Activated B cell treated with CpG ODN at 0.5 μM for 24 hours (primary cell): ENCODE results near the gene MYH7. TPM values are rescaled to one million over a fixed set of nuclear protein-coding genes. Genes with fewer than 3 reads are reported as not detected.
A peak's percentile ranks its signal among the peaks of the same experiment; 100 is the strongest.

Experiments
- ATAC-seq: fragments of 200-7000 bp; cut with Tn5 transposase; one replicate; pipeline ENCODE4 v1.10.0; 2021; ENCODE audit warnings: low read depth, mild to moderate bottlenecking, moderate library complexity
- CTCF ChIA-PET: fragments of 350-600 bp; sonication (Branson Sonifier 250); formaldehyde crosslinking; loops from one replicate; lab custom pipeline; 2021; ENCODE audit warnings: antibody characterized with exemption; lab: Charles Lee
- POLR2A ChIA-PET: fragments of 350-600 bp; sonication (Branson Sonifier 250); formaldehyde crosslinking; loops from one replicate; lab custom pipeline; 2021; ENCODE audit warnings: antibody characterized with exemption; lab: Charles Lee
- DNase-seq: peaks from one replicate; pipeline ENCODE4 v3.0.0; 2022
- H3K27ac Mint-ChIP-seq: one replicate; pipeline ENCODE4 v1.8.0; 2020; ENCODE audit warnings: mixed read lengths
- H3K27me3 Mint-ChIP-seq: one replicate; pipeline ENCODE4 v1.8.0; 2021; ENCODE audit warnings: mixed read lengths
- H3K36me3 Mint-ChIP-seq: one replicate; pipeline ENCODE4 v1.8.0; 2021; ENCODE audit warnings: low read depth, mixed read lengths
- H3K4me1 Mint-ChIP-seq: one replicate; pipeline ENCODE4 v1.8.0; 2021; ENCODE audit warnings: mixed read lengths
- H3K4me3 Mint-ChIP-seq: one replicate; pipeline ENCODE4 v1.8.0; 2020; ENCODE audit warnings: mild to moderate bottlenecking, mixed read lengths
- H3K9me3 Mint-ChIP-seq: one replicate; pipeline ENCODE4 v1.8.0; 2020; ENCODE audit warnings: mixed read lengths
- CTCF ChIP-seq: fragments of 200-600 bp; IDR thresholded peaks from one replicate; pipeline ENCODE4 v1.8.0; 2022; ENCODE audit warnings: antibody characterized with exemption, mild to moderate bottlenecking
- intact Hi-C: fragments of 100-400 bp; cut with micrococcal nuclease; formaldehyde crosslinking; loops from one replicate; pipeline ENCODE4 v1.15.1; 2024
- total RNA-seq: library from RNA; stranded (reverse); gene quantifications from 2 replicates; pipeline ENCODE4 v1.2.3, GENCODE V29; 2022

MYH7 gene
- total RNA-seq, 1 donor from 2014 or later = not detected

DNA sequence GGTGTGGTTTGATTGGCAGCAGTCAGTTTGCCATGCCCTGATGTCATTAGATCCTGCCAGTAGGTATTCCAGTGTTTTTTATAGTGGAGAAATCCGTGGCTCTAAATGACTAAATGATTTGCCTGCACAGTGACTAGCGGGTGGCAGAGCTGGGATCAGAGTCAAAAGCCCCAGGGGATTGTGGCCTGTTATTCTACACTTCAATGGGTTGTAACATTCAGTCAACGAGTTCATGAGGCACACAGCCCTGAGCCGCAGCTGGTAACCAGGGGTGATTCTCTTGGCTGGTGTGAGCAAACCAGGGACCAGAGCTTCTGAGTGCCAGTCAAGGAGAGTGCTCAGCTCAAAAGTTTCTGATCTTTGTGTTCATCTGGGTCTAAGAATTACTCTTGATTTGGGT is 29.2 kb downstream of the MYH7 start:
- H3K27ac Mint-ChIP-seq = no peak overlapping the region
- H3K36me3 Mint-ChIP-seq = no peaks in the 10 kb centered on the region
- POLR2A ChIA-PET = no interaction called here
- no peak for TF ChIP-seq CTCF
- DNase-seq = no peak
- no peaks in the 10 kb centered on the region for H3K9me3 Mint-ChIP-seq
- H3K4me1 Mint-ChIP-seq = peaks cover 16% of the 10 kb centered on the region
- intact Hi-C loops = no loop called here
- peak; percentile 95 for ATAC-seq
- peaks cover 52% of the 10 kb centered on the region for H3K27me3 Mint-ChIP-seq
- CTCF ChIA-PET = no interaction called here
- H3K4me3 Mint-ChIP-seq = no peak overlapping the region

GRCh38 chr14:23405516-23406025 is 29.9 kb downstream of the MYH7 start:
- ATAC-seq (no peak), DNase-seq (no peak)
- Mint-ChIP-seq H3K4me3 (no peak overlapping the region), H3K27ac (no peak overlapping the region), H3K9me3 (no peaks in the 10 kb centered on the region), H3K4me1 (peaks cover 16% of the 10 kb centered on the region), H3K36me3 (no peaks in the 10 kb centered on the region), H3K27me3 (peaks cover 46% of the 10 kb centered on the region)
- TF ChIP-seq CTCF = no peak
- POLR2A ChIA-PET = no interaction called here
- intact Hi-C loops = no loop called here
- CTCF ChIA-PET = no interaction called here

GRCh38 chr14:23405096-23405495 is 30.4 kb downstream of the MYH7 start:
- POLR2A ChIA-PET = no interaction called here
- no peaks in the 10 kb centered on the region for H3K36me3 Mint-ChIP-seq
- H3K4me1 Mint-ChIP-seq = peaks cover 16% of the 10 kb centered on the region
- H3K9me3 Mint-ChIP-seq = no peaks in the 10 kb centered on the region
- no peak for DNase-seq
- TF ChIP-seq CTCF = no peak
- intact Hi-C loops = no loop called here
- peaks cover 41% of the 10 kb centered on the region for H3K27me3 Mint-ChIP-seq
- CTCF ChIA-PET = no interaction called here
- H3K4me3 Mint-ChIP-seq = no peak overlapping the region
- ATAC-seq = no peak
- no peak overlapping the region for H3K27ac Mint-ChIP-seq

DNA sequence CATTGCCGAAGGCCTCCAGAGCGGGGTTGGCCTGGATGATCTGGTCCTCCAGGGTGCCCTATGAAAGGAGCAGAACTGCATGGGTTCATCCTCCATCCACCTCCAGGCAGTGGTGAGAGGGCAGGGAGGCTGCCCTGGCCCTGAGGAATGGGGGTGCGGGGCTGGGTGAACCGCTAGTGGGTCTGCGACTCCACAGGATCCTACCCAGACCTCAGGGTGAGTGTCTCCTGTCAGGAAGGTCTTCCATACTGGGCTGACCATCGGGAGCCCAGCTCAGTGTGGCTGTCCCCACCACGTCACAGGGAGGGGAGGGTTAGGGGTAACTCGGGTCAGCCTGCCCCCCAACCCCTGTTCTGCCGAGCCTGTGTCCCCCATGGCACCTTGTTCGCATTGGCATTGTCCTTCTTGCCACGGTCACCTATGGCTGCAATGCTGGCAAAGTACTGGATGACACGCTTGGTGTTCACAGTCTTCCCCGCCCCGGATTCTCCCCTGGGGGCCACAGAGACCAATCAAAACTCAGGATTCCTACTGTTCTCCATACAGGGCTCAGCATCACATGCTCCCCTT is 31.0 kb downstream of the MYH7 start:
- POLR2A ChIA-PET = no interaction called here
- H3K27ac Mint-ChIP-seq = no peak overlapping the region
- DNase-seq = no peak
- TF ChIP-seq CTCF = no peak
- ATAC-seq = no peak
- no peaks in the 10 kb centered on the region for H3K9me3 Mint-ChIP-seq
- CTCF ChIA-PET = no interaction called here
- H3K36me3 Mint-ChIP-seq = no peaks in the 10 kb centered on the region
- peaks cover 40% of the 10 kb centered on the region for H3K27me3 Mint-ChIP-seq
- no peak overlapping the region for H3K4me3 Mint-ChIP-seq
- H3K4me1 Mint-ChIP-seq = peaks cover 16% of the 10 kb centered on the region
- intact Hi-C loops = no loop called here

GRCh38 chr14:23403908-23404307 is 31.6 kb downstream of the MYH7 start:
- intact Hi-C loops = no loop called here
- DNase-seq (no peak), ATAC-seq (no peak)
- POLR2A ChIA-PET = no interaction called here
- Mint-ChIP-seq H3K27ac (no peak overlapping the region), H3K27me3 (peaks cover 37% of the 10 kb centered on the region), H3K4me3 (no peak overlapping the region), H3K36me3 (no peaks in the 10 kb centered on the region), H3K4me1 (peaks cover 16% of the 10 kb centered on the region), H3K9me3 (no peaks in the 10 kb centered on the region)
- no peak for TF ChIP-seq CTCF
- CTCF ChIA-PET = no interaction called here
